ENCODE measurements around the gene TUBB2A. TPM values are rescaled to one million over a fixed set of nuclear protein-coding genes. Genes with fewer than 3 reads are reported as not detected.
A peak's percentile ranks its signal among the peaks of the same experiment; 100 is the strongest.

Gene TUBB2A
- total and polyA plus RNA-seq, 2 of the 13 experiments (the other 11 are each of a cell fraction or from before 2014, with no cell fraction given) = 35.3 to 106 TPM

DNA sequence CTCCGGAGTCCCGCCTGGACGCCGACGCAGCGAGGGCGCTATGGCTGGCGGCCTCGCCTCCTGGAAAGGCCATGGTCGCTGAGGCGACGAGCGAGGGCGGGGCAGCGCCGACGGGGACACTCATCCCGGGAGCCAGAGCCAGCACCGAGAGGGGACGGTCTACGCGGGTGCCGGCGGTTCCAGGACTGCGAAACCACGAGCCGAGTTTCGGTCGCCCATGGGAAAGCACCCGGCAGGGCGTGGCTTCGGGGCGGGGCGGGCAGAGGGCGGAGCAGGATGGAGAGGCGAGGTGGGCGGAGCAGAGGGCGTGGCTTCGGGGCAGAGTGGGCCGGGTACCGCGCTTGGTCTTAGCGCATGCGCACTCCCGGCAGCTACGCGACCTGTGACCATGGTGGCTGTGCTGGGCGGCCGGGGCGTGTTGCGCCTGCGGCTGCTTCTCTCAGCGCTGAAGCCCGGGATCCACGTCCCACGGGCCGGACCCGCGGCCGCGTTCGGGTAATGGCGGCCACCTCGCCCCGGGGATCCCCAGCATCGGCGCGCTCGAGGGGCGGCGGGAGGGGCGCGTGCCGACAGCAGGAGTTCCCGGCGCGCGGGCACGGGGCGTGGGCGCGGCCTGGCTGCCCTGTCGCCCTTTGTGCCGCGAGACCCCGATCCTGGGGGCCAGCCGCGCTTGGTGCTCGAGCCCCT lies 38.8 kb downstream of the TUBB2A start, which contains the start of gene BPHL (continued):
- TF ChIP-seq, protein P1, sequence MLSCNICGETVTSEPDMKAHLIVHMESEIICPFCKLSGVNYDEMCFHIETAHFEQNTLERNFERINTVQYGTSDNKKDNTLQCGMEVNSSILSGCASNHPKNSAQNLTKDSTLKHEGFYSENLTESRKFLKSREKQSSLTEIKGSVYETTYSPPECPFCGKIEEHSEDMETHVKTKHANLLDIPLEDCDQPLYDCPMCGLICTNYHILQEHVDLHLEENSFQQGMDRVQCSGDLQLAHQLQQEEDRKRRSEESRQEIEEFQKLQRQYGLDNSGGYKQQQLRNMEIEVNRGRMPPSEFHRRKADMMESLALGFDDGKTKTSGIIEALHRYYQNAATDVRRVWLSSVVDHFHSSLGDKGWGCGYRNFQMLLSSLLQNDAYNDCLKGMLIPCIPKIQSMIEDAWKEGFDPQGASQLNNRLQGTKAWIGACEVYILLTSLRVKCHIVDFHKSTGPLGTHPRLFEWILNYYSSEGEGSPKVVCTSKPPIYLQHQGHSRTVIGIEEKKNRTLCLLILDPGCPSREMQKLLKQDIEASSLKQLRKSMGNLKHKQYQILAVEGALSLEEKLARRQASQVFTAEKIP (CRISPR knock-in tag; IDR thresholded peaks at IDR 0.05; ENCODE audit: borderline replicate concordance) = no peak
- TF ChIP-seq MXI1 (IDR thresholded peaks at IDR 0.05; ENCODE audit: borderline replicate concordance, low read depth, low read length) (peak; percentile 86; the same call in 2 of the 3 replicates), ZNF879 (CRISPR knock-in tag; IDR thresholded peaks at IDR 0.05) (peak; percentile 89; the same call in 1 of the 2 replicates), ZFP41 (CRISPR knock-in tag; IDR thresholded peaks at IDR 0.05; ENCODE audit: borderline replicate concordance) (peak; percentile 29; the same call in 1 of the 2 replicates), ZNF891 (CRISPR knock-in tag; IDR thresholded peaks at IDR 0.05) (peak; percentile 99), ZSCAN30 (CRISPR knock-in tag; IDR thresholded peaks at IDR 0.05) (no peak), IRF2 (CRISPR knock-in tag; IDR thresholded peaks at IDR 0.05) (peak; percentile 92), ZNF746 (CRISPR knock-in tag; IDR thresholded peaks at IDR 0.05) (peak; percentile 57; the same call in 1 of the 2 replicates), ZNF382 (CRISPR knock-in tag; IDR thresholded peaks at IDR 0.05; ENCODE audit: borderline replicate concordance) (no peak), ZNF10 (CRISPR knock-in tag; IDR thresholded peaks at IDR 0.05; ENCODE audit: borderline replicate concordance, low read depth) (no peak), HHEX (CRISPR knock-in tag; IDR thresholded peaks at IDR 0.05) (no peak), ZNF720 (CRISPR knock-in tag; IDR thresholded peaks at IDR 0.05) (no peak), NR3C1 (CRISPR knock-in tag; IDR thresholded peaks at IDR 0.05) (no peak), ZFP36 (IDR thresholded peaks at IDR 0.05; ENCODE audit: borderline replicate concordance, low read depth, low read length, partially characterized antibody) (no peak), TP53 (CRISPR knock-in tag; conservative IDR thresholded peaks at IDR 0.05) (0 out of 2 replicates have a peak, but pooled peaks have one; percentile 54), ZNF569 (CRISPR knock-in tag; IDR thresholded peaks at IDR 0.05; ENCODE audit: borderline replicate concordance) (no peak), NFIB (CRISPR knock-in tag; IDR thresholded peaks at IDR 0.05; ENCODE audit: borderline replicate concordance) (no peak), ZNF24 (IDR thresholded peaks at IDR 0.05) (peak; percentile 15; the same call in 1 of the 2 replicates), MIXL1 (CRISPR knock-in tag; IDR thresholded peaks at IDR 0.05) (0 out of 2 replicates have a peak, but pooled peaks have one; percentile 21), ATRX (CRISPR knock-in tag; IDR thresholded peaks at IDR 0.05; ENCODE audit: borderline replicate concordance) (no peak), SUZ12 (IDR thresholded peaks at IDR 0.05; ENCODE audit: low read depth, low read length) (no peak), MBD4 (IDR thresholded peaks at IDR 0.05; ENCODE audit: borderline replicate concordance, low read length) (no peak), PAX8 (CRISPR knock-in tag; IDR thresholded peaks at IDR 0.05; ENCODE audit: borderline replicate concordance) (peak; percentile 97; the same call in 1 of the 2 replicates), ZNF460 (CRISPR knock-in tag; IDR thresholded peaks at IDR 0.05; ENCODE audit: borderline replicate concordance) (no peak; the same call in 1 of the 2 replicates)
- TF ChIP-seq, protein P2, sequence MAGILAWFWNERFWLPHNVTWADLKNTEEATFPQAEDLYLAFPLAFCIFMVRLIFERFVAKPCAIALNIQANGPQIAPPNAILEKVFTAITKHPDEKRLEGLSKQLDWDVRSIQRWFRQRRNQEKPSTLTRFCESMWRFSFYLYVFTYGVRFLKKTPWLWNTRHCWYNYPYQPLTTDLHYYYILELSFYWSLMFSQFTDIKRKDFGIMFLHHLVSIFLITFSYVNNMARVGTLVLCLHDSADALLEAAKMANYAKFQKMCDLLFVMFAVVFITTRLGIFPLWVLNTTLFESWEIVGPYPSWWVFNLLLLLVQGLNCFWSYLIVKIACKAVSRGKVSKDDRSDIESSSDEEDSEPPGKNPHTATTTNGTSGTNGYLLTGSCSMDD (CRISPR knock-in tag; IDR thresholded peaks at IDR 0.05) = no peak
- TF ChIP-seq, protein P3, sequence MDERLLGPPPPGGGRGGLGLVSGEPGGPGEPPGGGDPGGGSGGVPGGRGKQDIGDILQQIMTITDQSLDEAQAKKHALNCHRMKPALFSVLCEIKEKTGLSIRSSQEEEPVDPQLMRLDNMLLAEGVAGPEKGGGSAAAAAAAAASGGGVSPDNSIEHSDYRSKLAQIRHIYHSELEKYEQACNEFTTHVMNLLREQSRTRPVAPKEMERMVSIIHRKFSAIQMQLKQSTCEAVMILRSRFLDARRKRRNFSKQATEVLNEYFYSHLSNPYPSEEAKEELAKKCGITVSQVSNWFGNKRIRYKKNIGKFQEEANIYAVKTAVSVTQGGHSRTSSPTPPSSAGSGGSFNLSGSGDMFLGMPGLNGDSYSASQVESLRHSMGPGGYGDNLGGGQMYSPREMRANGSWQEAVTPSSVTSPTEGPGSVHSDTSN (CRISPR knock-in tag; IDR thresholded peaks at IDR 0.05) = no peak
- TF ChIP-seq, protein P4, sequence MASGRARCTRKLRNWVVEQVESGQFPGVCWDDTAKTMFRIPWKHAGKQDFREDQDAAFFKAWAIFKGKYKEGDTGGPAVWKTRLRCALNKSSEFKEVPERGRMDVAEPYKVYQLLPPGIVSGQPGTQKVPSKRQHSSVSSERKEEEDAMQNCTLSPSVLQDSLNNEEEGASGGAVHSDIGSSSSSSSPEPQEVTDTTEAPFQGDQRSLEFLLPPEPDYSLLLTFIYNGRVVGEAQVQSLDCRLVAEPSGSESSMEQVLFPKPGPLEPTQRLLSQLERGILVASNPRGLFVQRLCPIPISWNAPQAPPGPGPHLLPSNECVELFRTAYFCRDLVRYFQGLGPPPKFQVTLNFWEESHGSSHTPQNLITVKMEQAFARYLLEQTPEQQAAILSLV (CRISPR knock-in tag; IDR thresholded peaks at IDR 0.05; ENCODE audit: borderline replicate concordance) = peak; percentile 96

Measured in HepG2 (cell line).